Stimulated activated CD8-positive, alpha-beta memory T cell treated with anti-CD3 and anti-CD28 coated beads, Interleukin-15, amount 100 ng/mL, for 24 hours (primary cell): ENCODE measurements around the gene ZDHHC8.

ENCODE experiments used
- DNase-seq: peaks from one replicate; pipeline ENCODE4 v3.0.0-alpha.2; 2020; ENCODE audit warnings: low read depth

The ZDHHC8 gene, protein sequence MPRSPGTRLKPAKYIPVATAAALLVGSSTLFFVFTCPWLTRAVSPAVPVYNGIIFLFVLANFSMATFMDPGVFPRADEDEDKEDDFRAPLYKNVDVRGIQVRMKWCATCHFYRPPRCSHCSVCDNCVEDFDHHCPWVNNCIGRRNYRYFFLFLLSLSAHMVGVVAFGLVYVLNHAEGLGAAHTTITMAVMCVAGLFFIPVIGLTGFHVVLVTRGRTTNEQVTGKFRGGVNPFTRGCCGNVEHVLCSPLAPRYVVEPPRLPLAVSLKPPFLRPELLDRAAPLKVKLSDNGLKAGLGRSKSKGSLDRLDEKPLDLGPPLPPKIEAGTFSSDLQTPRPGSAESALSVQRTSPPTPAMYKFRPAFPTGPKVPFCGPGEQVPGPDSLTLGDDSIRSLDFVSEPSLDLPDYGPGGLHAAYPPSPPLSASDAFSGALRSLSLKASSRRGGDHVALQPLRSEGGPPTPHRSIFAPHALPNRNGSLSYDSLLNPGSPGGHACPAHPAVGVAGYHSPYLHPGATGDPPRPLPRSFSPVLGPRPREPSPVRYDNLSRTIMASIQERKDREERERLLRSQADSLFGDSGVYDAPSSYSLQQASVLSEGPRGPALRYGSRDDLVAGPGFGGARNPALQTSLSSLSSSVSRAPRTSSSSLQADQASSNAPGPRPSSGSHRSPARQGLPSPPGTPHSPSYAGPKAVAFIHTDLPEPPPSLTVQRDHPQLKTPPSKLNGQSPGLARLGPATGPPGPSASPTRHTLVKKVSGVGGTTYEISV

DNA sequence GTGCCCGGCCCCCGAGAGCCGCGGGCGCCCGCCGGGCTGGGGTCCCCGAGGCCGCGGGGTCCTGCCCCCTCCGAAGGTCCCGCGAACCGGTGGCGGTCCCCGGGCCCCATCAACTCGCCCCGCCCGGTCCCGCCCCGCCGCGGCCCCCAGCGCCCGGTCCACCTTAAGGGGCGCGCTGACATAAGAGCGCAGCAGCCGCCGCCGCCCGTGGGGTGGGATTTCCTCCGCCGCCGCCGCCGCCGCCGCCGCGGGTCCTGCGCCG, at the start of gene ZDHHC8:
Gene ZDHHC8, plus strand, starts transcription at position 208 of the 262 bp plus-strand sequence. CDS start 144 bp downstream, outside the sequence.
- DNase-seq: no peak

DNA sequence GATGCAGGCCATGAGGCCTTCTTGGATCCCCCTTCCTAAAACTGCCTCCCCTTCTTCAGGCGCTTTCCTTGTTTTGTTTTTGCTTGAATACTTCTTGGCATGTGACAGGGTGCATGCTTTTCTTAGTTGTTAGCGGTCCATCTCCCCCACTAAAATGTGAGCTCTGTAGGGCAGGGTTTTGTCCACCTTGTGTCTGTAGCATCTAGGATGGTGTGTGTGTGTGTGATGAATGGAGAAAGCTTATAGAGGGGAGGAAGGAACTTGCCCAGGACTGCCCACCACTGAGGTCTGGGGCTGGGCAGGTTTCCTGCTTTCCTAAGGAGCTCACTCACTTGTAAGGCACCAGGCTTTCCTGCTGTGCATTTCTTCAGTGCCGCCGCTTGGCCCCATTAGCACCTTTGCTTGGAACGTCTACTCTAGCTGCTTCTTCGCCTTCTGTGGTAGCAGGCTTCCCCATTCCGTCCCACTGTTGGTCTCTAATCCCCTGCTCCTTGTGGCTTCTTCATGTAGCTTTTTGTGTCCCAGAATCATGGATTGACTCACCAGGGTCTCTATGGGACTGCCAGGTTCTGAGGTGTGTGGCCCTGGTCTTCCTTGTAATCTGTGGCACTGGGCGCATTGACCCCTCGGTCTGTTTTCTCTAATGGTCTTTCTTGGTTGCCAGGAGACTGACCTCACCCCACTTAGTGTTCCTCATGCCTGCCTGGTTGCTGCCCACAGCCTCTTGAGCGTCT, 48.3 kb upstream of the ZDHHC8 start:
- no peak for DNase-seq

DNA sequence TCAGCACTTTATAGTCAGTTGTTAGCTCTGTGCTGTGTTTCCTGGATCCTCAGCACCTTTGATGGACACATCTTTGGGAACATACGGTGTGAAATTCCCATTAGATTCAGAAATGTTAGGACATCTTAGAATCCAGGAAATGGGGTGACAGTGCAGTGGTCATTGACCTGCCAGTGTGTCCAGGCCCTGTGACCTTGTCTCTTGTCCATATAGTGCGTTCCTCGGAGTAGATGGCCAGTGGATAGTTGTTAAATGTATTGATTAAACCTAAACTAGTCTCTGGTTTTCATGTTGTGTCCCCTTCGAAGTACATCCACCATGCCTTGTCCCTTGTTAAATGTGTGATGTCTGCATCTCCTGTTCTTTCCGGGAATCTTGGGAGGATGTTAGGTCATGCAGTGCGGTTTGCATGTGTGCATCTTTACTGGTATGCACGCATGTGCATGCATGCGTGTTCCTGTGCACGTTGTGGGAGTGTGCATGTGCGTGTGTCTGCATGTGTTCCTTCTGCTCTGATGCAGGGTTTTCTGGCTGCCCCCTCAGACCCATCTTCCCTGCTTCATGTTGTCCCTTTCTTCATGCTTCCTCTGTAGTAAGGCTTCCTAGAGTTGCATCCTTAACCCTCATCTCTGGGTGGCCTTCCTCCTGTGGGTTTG, 47.6 kb upstream of the ZDHHC8 start:
- no peak for DNase-seq

DNA sequence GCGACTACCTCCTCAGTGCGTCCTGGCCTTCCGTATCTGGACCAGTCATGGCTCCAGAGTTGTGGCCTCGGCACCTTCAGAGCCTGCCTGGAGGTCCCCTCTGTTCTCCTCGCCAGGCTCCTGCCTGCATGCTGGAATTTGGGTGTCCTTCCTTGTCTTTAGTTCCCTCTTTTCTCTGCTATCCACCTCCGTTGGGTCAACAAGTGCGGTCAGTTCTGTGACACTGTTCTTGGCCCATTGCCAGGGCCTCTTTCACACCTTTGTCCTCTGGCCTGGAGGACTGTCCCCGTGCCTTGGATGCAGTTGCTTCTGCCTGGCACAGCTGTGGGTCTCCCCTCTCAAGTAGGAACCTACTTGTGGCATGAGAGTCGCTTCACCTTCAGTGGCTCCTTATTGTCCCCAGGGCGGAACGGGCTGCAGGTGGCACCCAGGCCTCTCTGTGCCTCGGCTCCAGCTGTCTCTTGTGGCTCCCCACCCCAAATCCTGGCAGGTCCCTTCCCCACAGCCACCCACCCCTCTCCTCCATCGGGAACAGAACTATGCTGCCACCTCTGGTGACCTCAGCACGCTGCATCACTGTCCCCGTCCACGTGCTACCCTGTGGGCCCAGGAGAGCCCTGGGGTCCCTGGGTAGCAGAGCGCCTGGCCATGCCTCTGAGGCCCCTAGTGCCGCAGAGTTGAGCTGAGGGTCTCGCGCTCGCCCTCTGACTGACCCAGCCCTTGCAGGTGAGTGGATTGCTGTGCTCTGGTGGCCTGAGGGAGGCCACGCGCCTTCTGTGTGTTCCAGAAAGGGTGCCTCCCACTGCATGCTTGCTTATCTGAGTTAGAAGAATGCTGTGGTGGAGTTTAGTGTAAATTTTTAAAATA, 46.8 kb upstream of the ZDHHC8 start:
- DNase-seq: no peak

DNA sequence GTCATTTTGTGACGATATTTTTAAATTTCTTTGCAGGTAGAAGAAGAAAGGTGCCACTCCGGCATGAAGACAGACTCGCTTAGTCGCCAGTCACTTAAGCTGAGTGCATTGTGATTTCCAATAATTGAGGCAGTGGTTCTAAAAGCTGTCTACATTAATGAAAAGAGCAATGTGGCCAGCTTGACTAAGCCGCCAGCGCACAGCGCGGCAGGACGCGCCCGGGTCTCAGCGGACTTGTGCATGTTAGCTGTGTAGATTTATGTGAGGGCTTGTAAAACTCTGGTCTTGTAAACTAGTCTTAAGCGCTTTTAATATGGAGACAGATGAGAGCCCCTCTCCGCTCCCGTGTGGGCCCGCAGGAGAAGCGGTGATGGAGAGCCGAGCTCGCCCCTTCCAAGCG, 46.0 kb upstream of the ZDHHC8 start:
- DNase-seq: no peak

DNA sequence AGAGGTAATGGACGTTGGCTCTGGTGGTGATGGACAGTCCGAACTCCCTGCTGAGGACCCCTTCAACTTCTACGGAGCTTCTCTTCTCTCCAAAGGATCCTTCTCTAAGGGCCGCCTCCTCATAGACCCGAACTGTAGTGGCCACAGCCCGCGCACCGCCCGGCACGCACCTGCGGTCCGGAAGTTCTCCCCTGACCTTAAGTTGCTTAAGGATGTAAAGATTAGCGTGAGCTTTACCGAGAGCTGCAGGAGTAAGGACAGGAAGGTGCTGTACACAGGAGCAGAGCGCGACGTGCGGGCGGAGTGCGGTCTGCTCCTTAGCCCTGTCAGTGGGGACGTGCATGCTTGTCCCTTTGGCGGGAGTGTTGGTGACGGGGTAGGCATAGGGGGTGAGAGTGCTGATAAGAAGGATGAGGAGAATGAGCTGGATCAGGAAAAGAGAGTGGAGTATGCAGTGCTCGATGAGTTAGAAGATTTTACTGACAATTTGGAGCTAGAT, 45.5 kb upstream of the ZDHHC8 start:
- no peak for DNase-seq

DNA sequence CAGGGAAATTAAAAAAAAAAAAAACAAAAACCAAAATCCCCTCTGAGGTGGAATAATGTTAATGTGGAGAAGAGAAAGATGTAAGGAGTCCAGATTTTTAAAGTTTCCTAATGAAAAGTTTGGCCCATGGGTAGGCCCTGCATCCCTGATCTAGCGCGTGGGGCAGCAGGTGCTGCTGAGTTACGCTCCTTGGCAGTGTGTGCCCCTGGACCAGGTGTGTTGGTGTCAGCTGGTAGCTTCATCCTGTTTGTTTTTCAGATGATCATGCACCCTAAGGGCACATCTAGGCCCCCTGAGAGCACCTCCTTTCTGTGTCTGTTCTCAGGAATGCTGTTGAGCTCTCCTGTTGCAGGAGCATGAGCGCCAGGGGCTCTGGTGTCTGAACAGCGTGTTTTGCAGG, 44.8 kb upstream of the ZDHHC8 start:
- no peak for DNase-seq

DNA sequence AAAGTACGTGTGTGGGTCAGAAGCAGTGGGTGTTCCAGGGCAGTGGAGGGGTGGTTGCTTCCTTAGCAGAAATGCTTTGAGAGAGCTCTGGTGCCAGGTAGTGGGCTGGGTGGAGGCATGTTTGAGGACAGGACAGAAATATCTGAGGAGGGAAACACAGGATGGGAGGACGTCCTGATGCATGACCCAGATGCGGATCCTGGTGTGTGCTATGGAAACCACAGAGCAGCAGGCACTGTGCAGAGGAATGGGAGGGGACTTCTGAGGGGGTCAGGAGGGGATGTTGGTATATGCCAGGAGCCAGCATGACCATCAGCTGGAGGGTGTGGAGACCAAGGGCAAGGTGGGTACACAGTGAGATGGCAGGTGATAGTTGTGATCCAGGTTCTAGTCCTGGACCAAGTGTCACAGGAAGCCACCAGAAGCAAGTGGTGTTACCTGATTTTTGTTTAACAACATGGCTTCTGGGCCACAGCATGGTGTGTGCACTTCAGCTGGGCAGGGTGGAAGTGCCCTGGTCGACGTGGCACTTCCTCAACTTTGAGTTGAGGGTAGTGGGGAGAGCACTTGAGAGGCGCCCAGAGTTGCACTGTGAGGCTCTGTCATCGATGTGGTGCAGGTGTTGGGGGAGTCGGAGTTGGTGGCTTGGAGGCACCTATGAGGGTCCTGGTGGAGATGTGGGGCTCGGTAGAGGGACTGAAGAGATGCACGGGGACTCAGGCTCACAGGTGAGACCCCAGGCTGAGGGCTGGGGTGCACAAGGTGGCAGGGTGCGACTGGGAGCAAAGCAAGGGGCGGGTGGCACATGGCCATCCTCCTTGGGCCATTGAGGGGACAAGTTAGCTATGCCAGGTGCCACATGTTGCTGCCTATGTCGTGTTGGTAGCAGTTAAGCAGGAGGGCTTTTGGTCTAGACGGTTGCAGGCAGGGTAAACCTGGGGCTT, 44.0 kb upstream of the ZDHHC8 start:
- DNase-seq: no peak

DNA sequence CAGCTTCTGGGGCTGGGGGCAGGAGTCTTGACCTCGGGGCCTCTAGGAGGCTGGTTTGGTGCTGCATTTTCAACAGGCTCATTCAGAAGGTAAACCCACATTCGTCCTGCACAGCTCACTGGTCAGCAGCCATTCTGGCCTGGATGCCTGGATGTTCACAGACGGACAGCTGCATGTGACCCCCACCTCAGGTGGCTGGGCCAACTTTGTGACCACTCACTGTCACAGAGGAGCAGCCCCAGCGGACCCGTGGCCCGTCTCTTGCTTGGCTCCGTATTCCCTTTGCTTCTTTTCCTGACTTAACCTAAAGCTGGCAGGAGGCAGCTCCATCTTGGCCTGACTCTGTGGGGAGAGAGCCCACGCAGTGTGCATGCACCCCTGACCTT, 43.3 kb upstream of the ZDHHC8 start:
- no peak for DNase-seq

DNA sequence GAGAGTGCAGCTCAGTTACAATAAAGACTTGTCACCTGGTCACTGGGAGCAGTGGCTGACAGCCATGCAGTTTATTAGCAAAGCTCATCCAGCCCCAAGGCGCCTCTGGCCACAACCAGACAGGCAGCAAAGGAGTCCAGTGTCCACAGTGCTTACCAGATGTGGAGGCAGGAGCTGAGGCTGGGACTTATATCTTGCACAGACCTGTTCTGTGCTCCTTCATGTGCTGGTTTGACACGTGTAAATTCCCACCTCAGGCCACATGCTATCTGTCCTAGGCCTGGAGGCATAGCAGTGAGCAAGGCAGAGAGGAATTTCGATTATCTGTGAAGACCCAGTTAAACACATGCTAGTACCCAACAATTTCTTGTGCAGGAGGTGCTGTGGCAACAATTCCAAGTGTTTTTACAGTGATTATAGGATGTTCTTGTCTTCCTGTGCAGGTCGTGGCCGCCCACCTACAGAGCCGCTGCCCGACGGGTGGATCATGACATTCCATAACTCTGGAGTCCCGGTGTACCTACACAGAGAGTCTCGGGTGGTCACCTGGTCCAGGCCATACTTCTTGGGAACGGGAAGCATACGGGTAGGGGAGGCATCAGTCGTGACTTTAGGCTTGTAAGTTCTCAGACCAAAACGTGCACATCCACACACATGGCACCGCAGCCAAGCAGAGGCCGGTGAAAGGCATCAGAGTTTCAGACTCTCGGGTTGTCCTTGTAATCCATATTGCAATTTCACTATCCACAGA, 42.2 kb upstream of the ZDHHC8 start:
- DNase-seq: no peak

DNA sequence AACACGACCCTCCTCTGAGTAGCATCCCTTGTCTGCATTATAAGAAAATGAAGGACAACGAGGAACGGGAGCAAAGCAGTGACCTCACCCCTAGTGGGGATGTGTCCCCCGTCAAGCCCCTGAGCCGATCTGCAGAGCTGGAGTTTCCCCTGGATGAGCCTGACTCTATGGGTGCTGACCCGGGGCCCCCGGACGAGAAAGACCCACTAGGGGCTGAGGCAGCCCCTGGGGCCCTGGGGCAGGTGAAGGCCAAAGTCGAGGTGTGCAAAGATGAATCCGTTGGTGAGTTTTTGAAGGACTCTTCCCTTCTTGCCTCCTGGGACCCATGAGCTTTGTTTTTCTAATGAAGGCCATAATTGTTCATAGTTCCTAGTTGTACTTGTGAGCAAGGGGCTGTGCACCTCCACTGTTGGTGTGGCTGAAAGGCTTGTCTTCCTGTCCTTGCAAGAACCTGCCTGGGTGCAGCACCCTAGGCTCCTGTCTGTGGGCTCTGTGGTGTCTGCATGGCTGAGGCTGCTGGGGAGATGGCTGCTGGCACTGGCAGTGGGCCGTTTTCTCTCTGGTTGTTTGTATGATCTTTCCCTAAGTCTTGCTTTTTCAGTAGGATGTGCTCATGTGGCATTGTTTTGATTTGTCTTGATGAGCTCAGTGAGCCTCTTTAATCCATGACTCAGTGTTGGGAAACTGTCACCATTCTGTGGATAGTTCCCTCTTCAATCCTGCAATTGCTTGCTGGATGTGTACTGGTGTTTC, 41.5 kb upstream of the ZDHHC8 start:
- DNase-seq: no peak

DNA sequence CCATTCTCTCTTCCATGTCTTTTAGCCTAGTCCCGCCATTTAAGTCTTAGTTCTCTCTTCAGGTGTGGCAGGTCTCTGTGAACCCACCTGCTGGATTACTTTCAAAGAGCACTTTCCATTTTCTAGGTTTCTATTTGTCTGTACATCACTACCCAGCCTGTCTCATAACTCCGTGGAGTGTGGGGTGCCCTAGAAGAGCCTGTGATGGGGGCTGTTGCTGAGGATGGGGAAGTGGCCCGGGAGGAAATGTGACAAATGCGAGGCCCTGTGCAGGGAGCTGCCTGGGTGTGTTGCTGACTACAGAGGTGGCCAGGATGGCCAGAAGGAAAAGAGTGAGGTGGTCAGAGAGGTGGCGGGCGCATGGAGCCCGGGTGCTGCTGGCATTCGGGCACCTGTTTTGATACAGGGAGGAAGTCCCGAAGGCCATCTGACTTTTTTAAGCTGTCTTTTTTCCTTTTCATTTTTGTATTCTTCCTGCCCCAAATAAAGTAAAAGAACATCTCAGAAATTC, 40.8 kb upstream of the ZDHHC8 start:
- no peak for DNase-seq

DNA sequence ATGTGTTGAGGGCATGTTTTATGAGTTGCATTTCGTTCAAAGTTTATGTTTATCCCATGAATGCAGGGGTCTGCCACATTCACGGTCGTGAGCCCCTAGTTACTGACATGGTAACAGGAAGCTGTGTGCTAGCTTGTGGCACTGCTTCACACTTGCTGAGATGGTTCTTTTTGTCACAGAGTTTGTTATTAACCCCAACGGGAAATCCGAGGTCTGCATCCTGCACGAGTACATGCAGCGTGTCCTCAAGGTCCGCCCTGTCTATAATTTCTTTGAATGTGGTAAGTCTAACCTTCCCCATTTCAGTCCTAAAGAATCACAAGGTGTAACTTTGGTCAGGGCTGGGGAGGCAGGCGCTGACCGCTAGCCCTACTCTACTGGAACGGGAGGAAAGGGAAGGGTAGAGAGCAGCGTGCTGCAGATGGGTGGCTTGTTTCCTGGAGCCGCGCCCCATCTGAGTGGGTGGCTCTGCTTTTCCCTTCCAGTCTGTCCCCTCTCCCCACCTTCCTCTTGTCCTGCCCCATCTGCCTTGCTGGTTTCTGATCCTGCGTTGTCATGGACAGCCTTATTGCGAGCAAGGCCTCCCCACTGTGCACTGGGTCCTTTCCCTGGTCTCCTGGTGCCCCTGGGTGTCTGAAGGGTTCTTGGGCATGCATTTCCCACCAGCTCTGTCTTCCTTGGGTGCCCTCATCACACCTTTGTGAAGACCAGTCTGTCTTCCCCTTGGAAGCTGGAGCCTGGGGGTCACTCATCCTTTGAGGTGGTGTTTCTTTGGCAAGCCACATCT, 39.7 kb upstream of the ZDHHC8 start:
- no peak for DNase-seq

DNA sequence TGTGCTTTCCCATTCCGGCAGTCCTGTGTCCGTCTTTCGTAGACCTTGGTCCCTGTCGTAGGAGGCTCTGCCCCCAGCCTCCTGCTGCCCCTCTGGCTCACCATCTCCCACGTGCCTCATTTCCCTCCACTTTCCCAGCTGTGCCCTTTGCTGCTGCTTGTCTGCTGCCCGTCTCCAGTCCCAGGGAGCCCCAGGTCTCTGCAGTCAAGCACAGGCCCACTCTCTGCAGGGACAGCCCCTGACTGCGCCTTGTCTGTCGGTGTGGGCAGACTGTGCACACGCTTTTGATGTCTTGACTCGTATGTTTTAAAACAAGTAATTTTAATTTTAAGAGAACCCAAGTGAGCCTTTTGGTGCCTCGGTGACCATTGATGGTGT, 39.1 kb upstream of the ZDHHC8 start:
- DNase-seq: no peak

DNA sequence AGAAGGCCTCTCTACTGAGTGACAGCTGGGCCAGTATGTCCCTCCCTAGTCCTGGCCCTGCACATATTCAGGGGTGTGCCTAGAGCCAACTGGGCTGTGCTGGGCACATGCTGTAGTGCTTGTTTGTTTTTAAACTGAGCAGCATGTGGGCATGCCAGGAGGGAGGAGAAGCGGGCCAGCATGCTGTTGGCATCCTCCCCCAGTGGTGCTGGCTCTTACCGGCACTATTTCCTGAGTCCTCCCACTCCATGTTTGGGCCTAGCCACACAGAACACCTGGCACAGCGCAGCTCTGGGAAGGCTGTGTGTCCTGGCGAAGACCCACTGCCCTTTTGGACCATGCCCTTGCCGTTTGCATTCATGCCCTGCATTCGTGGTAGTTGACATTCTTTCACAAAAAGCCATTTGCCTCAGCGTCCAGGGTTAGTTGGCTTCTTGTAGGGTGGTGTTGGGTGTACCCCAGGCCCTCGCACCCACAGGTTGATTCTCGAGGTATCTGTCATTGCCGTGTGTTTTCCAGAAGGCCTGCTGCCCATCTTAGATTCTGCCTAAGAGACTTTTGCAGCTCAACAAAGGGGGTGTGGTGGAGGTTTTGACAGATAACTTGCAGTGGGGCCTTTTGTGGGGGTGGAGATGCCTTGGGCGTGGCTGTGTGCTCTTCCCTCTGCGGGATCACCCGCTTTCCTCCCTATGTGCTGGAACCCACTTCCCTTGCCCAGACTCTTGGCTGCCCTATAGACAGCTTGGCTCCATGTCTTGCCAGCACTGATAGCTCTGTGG, 38.0 kb upstream of the ZDHHC8 start:
- DNase-seq: no peak

DNA sequence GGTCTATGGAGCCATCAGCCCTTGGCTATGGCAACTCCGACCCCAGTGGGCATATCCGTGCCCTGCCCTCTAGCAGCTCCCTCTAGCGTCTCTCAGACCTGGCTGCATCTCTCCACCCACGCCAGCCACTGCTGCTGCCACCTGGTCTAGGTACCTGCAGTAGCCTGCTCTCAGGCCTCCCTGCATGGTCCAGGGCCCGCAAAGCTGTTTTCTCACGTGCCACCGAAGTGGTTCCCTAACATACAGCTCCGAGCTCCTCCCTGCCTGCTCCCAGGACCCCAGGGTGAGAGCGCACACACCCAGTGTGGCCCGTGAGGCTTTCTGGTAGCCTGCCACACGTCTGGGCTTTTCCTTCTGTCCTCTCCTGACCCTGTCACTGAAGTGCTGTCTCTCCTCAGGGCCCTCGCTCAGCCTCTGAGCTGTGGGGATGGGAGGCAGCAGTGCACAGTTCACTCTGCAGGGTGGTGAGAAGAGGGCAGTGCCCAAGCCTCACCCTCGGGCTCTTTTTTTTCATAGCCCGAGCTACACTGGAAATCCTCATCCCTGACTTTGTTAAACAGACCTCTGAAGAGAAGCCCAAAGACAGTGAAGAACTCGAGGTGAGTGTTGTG, 37.3 kb upstream of the ZDHHC8 start:
- no peak for DNase-seq

DNA sequence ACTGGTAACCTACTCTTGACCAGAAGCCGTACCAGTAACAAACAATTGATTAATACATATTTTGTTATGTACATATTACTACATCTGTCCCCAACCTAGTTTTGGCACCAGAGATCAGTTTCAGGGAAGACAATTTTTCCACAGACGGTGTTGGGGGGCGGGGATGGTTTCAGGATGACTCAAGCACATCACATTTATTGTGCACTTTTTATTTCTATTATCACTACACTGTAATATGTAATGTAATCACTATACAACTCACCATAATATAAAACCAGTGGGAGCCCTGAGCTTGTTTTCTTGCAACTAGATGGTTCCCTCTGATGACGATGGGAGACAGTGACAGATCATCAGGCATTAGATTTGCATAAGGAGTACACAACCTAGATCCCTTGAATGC, 36.1 kb upstream of the ZDHHC8 start:
- no peak for DNase-seq
